GM21825 (cell line): ENCODE data around the gene TRAPPC2.
"Not testable (repeated sequence)": the region's sequence is repeated elsewhere in the genome, so short reads cannot be mapped to it uniquely, and the experiment has no call there.

Source experiments
- ATAC-seq: cut with Tn5 transposase; IDR thresholded peaks from one replicate; pipeline ENCODE4 v1.9.1; 2021; ENCODE audit warnings: mild to moderate bottlenecking, moderate library complexity; ENCODE audit not compliant: unreplicated experiment

Gene TRAPPC2

DNA sequence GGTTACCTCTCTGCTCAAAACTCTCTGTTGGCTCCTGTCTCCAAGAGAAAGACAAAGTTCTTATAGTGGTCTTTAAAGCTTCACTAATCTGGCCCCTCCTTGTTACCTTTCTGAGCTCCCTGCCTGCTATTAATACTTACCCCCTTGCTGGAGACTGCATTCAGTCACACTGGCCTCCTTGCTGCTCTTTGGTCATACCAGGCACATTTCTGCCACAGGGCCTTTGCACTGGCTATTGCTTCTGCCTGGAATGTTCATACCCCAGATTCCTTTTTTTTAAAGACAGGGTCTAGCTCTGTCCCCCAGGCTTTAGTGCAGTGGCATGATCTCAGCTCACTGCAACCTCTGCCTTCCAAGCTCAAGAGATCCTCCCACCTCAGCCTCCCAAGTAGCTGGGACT is 61.4 kb downstream of the TRAPPC2 start:
- no peak for ATAC-seq

DNA sequence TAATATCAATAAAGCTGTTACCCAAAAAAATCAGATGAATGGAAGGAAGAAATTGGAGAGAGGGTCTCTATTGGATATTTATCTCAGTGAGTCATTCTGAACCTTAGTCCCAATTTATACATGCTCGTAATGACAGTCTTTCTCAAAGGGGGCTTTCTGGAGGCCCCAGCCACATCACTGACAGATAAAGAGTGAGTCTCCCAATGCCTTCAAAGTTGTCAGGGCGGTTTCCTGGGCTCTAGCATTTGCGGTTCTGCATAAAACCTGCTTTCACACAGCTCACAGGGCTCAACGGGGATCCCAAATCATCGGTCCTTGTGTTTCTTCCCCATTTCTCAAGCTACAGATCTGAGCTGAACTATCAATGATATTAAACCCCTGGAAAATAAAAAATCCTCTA is 64.2 kb downstream of the TRAPPC2 start:
- no peak for ATAC-seq

DNA sequence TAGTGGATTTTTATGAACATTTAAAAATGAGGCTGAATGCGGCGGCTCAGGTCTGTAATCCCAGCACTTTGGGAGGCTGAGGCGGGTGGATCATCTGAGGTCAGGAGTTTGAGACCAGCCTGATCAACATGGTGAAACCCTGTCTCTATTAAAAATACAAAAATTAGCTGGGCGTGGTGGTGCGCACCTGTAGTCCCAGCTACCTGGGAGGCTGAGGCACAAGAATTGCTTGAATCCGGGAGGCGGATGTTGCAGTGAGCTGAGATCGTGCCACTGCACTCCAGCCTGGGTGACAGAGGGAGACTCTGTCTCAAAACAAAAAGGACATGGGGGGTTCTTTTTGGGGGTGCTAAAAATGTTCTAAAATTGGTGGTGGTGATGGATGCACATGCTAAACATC is 64.7 kb downstream of the TRAPPC2 start:
- ATAC-seq, result not testable (repeated sequence)

DNA sequence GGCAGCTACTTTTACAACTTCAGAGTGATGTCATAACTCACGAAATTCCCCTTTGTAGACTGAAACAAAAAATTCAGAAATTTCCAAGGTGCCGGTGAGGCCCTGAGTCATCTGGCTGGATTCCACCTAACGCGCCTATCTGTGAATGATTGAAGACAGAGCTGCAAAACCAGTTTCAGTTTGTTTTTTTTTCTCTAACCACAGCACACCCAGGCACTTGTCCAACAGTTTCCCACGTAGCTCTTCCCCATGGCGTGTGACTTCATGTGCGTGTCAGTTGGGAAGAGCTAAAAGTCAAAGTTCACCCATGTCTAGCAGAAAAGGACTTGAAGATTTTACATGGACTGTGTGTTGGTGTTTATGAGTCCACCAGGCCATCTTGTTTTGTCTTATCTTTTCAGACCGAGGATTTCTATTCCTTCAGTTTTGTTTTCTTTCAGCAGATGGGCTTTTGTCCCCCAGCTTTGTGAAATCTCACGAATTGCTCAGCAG is 65.1 kb downstream of the TRAPPC2 start:
- ATAC-seq, result peak; percentile 83

DNA sequence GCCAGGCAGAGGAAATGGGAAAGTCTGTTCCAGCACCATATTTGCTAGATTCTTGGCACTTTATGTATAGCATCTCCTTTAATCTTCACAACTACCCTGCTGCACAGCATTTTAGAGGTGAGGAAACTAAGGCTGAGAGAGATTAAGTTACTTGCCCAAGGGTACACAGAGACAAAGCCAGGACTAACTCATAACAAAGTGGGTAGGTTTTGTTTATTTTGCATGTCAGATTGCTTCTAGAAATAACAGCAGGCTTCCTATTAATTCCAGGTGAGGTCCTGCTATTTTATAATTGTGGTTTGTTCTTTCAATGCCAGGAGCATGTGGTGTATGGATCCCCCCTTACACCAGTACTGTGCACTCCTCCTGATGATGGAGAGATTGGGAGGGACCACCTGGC is 66.5 kb downstream of the TRAPPC2 start:
- no peak for ATAC-seq

DNA sequence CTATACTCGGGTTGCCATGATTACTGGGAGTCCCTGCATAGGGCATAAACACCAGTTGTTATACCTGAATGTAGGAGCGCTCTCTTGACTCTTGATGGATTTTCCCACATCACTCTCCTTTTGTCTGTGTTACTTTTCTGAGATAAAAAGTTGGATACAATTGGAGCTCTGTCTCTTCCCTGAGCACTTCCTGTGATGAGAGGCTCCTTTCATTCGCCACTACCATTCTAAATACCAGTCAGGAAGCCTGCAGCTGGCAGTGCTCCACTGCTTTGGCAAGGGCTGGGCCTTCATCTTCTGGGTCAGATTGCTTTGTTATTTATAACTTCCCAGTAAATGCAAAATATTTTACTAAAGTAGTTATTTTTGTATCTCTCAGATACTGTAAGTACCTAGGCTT is 67.6 kb downstream of the TRAPPC2 start:
- ATAC-seq, result no peak

DNA sequence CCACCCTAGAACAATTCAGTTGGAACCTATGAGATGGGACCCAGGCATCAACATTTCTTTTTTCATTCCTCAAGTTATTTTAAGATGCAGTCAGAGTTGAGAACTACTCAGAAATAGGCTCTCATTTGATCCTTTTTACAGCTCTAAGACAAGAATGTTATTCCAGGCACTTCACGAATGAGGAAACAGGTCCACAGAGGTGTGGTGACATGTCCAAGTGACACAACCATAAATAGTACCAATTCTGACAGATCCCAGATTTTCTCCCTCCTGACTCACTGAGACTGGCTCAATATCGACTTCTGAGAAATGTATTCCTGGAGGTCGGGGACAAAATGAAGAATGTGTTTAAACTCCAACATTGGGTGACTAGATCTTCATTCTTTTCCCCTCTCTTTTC is 70.4 kb downstream of the TRAPPC2 start:
- ATAC-seq, result no peak

DNA sequence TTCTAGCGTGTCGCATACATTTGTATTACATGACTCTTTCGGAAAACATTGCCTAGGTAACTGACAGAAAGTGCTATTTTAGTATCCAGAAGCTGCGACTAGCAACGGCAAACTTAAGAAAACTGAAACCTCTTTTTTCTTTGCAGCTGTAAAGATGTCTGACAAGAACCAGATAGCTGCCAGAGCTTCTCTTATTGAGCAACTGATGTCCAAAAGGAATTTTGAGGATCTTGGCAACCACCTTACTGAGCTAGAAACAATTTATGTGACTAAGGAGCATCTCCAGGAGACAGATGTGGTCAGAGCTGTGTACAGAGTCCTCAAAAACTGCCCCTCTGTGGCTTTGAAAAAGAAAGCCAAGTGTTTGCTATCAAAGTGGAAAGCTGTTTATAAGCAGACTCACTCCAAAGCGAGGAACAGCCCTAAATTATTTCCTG is 72.0 kb downstream of the TRAPPC2 start:
- ATAC-seq, result no peak
